Heart left ventricle (tissue), 13 donors: ENCODE data around the gene RNPS1.

ENCODE experiments used
- POLR2A ChIP-seq, 2 donors: fragments of 450-650 bp; IDR thresholded peaks; one replicate each; pipeline ENCODE4 v1.6.1; 2017; ENCODE audit warnings: antibody characterized with exemption in 2 of 2, mild to moderate bottlenecking in 2 of 2, moderate library complexity in 2 of 2
- TF ChIP-seq, protein P1 (sequence below), 12 donors: fragments of 200-600 bp; sonication (generic) in 4 of 12; IDR thresholded peaks; one replicate each; pipeline versions ENCODE4 v1.5.0 to v1.8.0; 2018 to 2022; ENCODE audit warnings: antibody characterized with exemption in 12 of 12, mild to moderate bottlenecking in 5 of 12
- donor health status: ischemic (EF 13 %, LVEDD 7.1; RV severe dilation, severe dysfunction).
- donor health status: DM: no; HTN: yes; CAD: no.
- donor health status: DM: no; HTN: no; CAD: no.
- donor health status: ischemic (EF 25% LVEDD 6.9; RV normal size, moderate dysfunction).
- donor health status: ischemic (EF 25% LVEDD 5.7; RV mildly dilated, moderate dysfunction).
- donor health status: ischemic (EF 35%, LVEDD 5.7; RV mildly dilated, moderate dysfunction).
- donor health status: nonischemic (EF 11% LVEDD 7.7; RV severe dilation, severe dysfunction).
- donor health status: DM: yes; HTN: yes; CAD: no.
- donor health status: PGD.
- donor health status: ischemic (EF 29% LVEDD 5.4; RV normal size, mild dysfunction).
- donor health status: nonischemic (EF 23%, LVEDD 6.1; RV moderate dilation, normal function).

DNA sequence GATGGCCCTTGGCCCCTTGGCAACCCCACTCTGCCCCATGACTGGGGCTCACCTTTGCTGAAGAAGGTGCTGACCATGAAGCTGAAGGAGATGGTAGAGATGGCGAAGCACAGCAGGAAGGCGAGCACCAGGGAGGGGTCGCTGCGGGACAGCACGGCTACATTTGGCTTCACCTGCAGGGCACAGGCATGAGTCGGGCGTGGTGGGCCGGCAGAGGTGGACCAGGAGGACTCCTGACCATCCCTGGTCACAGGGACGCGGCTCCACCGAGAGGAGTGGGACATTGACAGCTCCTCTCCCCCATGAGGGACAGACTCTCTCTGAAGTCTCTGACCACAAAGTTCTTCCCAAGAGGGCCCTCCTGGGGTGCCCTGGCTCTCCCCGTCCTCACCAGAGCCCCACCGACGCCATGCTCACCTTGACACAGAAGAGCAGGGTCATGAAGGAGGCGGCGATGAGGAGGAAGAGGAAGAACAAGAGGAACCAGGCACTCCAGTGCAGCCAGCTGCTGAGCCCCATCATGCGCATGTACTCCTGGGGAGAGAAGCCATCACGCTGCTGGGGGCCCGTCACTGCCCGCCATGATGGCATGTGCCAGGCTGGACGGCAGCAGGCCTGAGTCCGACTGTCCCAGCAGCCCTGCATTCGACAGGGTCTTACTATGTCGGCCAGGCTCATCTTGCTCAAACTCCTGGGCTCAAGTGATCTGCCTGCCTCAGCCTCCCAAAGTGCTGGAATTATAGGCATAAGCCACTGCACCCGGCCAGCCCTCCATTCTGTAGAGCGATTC, 49.5 kb upstream of the RNPS1 start:
- TF ChIP-seq, protein P1, sequence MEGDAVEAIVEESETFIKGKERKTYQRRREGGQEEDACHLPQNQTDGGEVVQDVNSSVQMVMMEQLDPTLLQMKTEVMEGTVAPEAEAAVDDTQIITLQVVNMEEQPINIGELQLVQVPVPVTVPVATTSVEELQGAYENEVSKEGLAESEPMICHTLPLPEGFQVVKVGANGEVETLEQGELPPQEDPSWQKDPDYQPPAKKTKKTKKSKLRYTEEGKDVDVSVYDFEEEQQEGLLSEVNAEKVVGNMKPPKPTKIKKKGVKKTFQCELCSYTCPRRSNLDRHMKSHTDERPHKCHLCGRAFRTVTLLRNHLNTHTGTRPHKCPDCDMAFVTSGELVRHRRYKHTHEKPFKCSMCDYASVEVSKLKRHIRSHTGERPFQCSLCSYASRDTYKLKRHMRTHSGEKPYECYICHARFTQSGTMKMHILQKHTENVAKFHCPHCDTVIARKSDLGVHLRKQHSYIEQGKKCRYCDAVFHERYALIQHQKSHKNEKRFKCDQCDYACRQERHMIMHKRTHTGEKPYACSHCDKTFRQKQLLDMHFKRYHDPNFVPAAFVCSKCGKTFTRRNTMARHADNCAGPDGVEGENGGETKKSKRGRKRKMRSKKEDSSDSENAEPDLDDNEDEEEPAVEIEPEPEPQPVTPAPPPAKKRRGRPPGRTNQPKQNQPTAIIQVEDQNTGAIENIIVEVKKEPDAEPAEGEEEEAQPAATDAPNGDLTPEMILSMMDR (IDR thresholded peaks at IDR 0.05), result no peak
- no peak for TF ChIP-seq POLR2A (IDR thresholded peaks at IDR 0.05)
